CD14-positive monocyte (primary cell): Measurements from ENCODE around the gene DHRS7B. TPM values are rescaled to one million over a fixed set of nuclear protein-coding genes. Genes with fewer than 3 reads are reported as not detected.

Experiments
- DNase-seq, 3 donors: peaks; one replicate each; pipeline ENCODE4 v3.0.0-alpha.2; 2011 to 2022
- H2AFZ ChIP-seq: 2 replicates; pipeline ENCODE4 v1.6.0; 2012; ENCODE audit warnings: mild to moderate bottlenecking, low read depth, low read length, inconsistent platforms; ENCODE audit not compliant: insufficient read depth, poor library complexity, severe bottlenecking
- H3K27ac ChIP-seq, 2 donors: 1 replicate in 1 of 2; 2 replicates in 1 of 2; pipeline ENCODE4 v1.5.1; 2012 to 2013; ENCODE audit warnings: low read length in 2 of 2, control low read depth in 1 of 2, inconsistent platforms in 1 of 2, low read depth in 1 of 2, mild to moderate bottlenecking in 1 of 2
- H3K27me3 ChIP-seq, 2 donors: one replicate each; pipeline versions ENCODE4 v1.6.0 to v1.6.1; 2011 to 2013; ENCODE audit warnings: low read length in 2 of 2; ENCODE audit not compliant: control insufficient read depth in 2 of 2, insufficient read depth in 2 of 2
- H3K36me3 ChIP-seq, 2 donors: replicated peaks in 1 of 2; 1 replicate in 1 of 2; 2 replicates in 1 of 2; pipeline versions ENCODE4 v1.5.1 to v1.6.1; 2012 to 2013; ENCODE audit warnings: low read length in 2 of 2, control low read depth in 1 of 2, inconsistent platforms in 1 of 2, mild to moderate bottlenecking in 1 of 2; ENCODE audit not compliant: insufficient read depth in 2 of 2, control insufficient read depth in 1 of 2
- H3K4me1 ChIP-seq, 2 donors: 1 replicate in 1 of 2; 2 replicates in 1 of 2; pipeline versions ENCODE4 v1.5.1 to v1.6.1; 2012 to 2013; ENCODE audit warnings: low read length in 2 of 2, control low read depth in 1 of 2, inconsistent platforms in 1 of 2, mild to moderate bottlenecking in 1 of 2, moderate library complexity in 1 of 2; ENCODE audit not compliant: insufficient read depth in 2 of 2, control insufficient read depth in 1 of 2
- H3K4me2 ChIP-seq: replicated peaks from 2 replicates; pipeline ENCODE3; 2012; ENCODE audit warnings: low read length, moderate library complexity, mild to moderate bottlenecking; ENCODE audit not compliant: poor library complexity, severe bottlenecking; ENCODE audit errors: extremely low read depth
- H3K4me3 ChIP-seq, 3 experiments: fragments of 200-600 bp in 1 of 3; sonication (generic) in 1 of 3; replicated peaks in 1 of 3; 1 replicate in 2 of 3; 2 replicates in 1 of 3; pipeline ENCODE4 v1.5.1; 2011 to 2013; ENCODE audit warnings: low read length in 3 of 3, mild to moderate bottlenecking in 3 of 3, control low read depth in 2 of 3, low read depth in 2 of 3, inconsistent platforms in 1 of 3, moderate library complexity in 1 of 3
- H3K79me2 ChIP-seq: 2 replicates; pipeline ENCODE4 v1.6.0; 2012; ENCODE audit warnings: mild to moderate bottlenecking, control low read depth, inconsistent platforms, low read length, moderate library complexity; ENCODE audit not compliant: insufficient read depth
- H3K9ac ChIP-seq: 2 replicates; pipeline ENCODE4 v1.6.0; 2017; ENCODE audit warnings: low read length, mild to moderate bottlenecking; ENCODE audit not compliant: insufficient read depth, poor library complexity, severe bottlenecking
- H3K9me3 ChIP-seq, 2 donors: replicated peaks in 1 of 2; 1 replicate in 1 of 2; 2 replicates in 1 of 2; pipeline versions ENCODE4 v1.5.1 to v1.6.1; 2012 to 2013; ENCODE audit warnings: low read length in 2 of 2, control low read depth in 1 of 2; ENCODE audit not compliant: control insufficient read depth in 1 of 2, insufficient read depth in 1 of 2
- H4K20me1 ChIP-seq: 2 replicates; pipeline ENCODE4 v1.6.0; 2012; ENCODE audit warnings: mild to moderate bottlenecking, low read length, control low read depth, moderate library complexity; ENCODE audit not compliant: insufficient read depth
- H3K27ac Mint-ChIP-seq, 7 donors: one replicate each; pipeline ENCODE4 v1.8.0; 2020; ENCODE audit warnings: mild to moderate bottlenecking in 7 of 7, mixed read lengths in 7 of 7, moderate library complexity in 6 of 7, inconsistent platforms in 2 of 7
- H3K27me3 Mint-ChIP-seq, 3 donors: one replicate each; pipeline ENCODE4 v1.8.0; 2021 to 2022; ENCODE audit warnings: low read depth in 3 of 3, mild to moderate bottlenecking in 3 of 3, mixed read lengths in 3 of 3, moderate library complexity in 3 of 3, inconsistent platforms in 1 of 3
- H3K36me3 Mint-ChIP-seq, 2 donors: one replicate each; pipeline ENCODE4 v1.8.0; 2020; ENCODE audit warnings: mixed read lengths in 2 of 2, inconsistent platforms in 1 of 2, mild to moderate bottlenecking in 1 of 2
- H3K4me1 Mint-ChIP-seq: one replicate; pipeline ENCODE4 v1.8.0; 2020; ENCODE audit warnings: mild to moderate bottlenecking, mixed read lengths
- H3K4me3 Mint-ChIP-seq, 2 donors: one replicate each; pipeline ENCODE4 v1.8.0; 2020; ENCODE audit warnings: mild to moderate bottlenecking in 2 of 2, mixed read lengths in 2 of 2, moderate library complexity in 1 of 2
- H3K9me3 Mint-ChIP-seq, 7 donors: one replicate each; pipeline ENCODE4 v1.8.0; 2020 to 2022; ENCODE audit warnings: mixed read lengths in 7 of 7, mild to moderate bottlenecking in 6 of 7, moderate library complexity in 6 of 7, inconsistent platforms in 2 of 7
- WGBS: methylation state at CpG from one replicate; pipeline ENCODE4 v1.1.5; 2013; ENCODE audit warnings: missing lambda C conversion rate; ENCODE audit not compliant: insufficient coverage; 5-methylcytosine and 5-hydroxymethylcytosine counted together
- intact Hi-C, 2 donors: fragments of 100-400 bp; cut with micrococcal nuclease; formaldehyde crosslinking; loops; one replicate each; pipeline versions ENCODE4 v1.15.0 to v1.15.1; 2023
- polyA plus RNA-seq, 3 donors: library from polyadenylated mRNA; depleted of rRNA in 1 of 3; unstranded in 2 of 3; stranded (reverse) in 1 of 3; fragments of 300-500 nt in 2 of 3; fragments of >200 nt in 1 of 3; fragmentation: Illumina TruSeq in 2 of 3; gene quantifications; 1 replicate in 2 of 3; 2 replicates in 1 of 3; pipeline ENCODE4 v1.2.3, GENCODE V29; 2012 to 2021
- TF ChIP-seq, protein P1 (sequence below): fragments of 200-600 bp; IDR thresholded peaks from one replicate; pipeline ENCODE4 v1.8.0; 2022; ENCODE audit warnings: antibody characterized with exemption, mild to moderate bottlenecking

The DHRS7B gene
- polyA plus RNA-seq, 3 donors = 23.2 to 37.8 (median 33.9) TPM

DNA sequence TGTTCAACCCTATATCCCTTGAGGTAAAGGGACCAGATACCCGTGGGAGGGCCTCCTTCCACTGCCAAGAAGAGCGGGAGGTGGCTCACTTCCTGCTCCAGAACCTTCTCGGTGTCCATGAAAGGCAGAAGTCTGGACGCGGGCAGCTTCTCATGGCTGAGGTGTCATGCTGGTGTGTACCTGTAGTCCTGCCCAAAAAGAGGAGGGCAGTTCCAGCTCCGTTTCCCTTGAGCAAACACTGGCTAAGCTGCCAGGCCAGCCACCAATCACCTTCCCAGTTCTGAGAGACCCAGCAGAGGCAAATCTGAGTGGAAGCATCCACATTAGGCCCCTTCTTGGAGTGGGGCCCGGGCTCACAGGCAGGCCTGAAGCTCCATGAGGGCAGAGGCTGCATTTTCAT lies 81.6 kb downstream of the DHRS7B start:
- Histone ChIP-seq H2AFZ (no peak overlapping the region), H3K4me2 (no peak overlapping the region), H3K36me3 (peaks cover 29 to 62% of the 10 kb centered on the region in 2 donors), H3K79me2 (peaks cover 100% of the 10 kb centered on the region), H3K9me3 (no peaks in the 10 kb centered on the region), H3K4me3 (no peak overlapping the region), H3K4me1 (peaks cover 35 to 37% of the 10 kb centered on the region in 2 donors), H3K9ac (no peak overlapping the region), H3K27me3 (no peaks in the 10 kb centered on the region), H4K20me1 (peaks cover 100% of the 10 kb centered on the region), H3K27ac (peak overlapping the region in 1 of 2 donors; percentile 48)
- peaks cover 39% of the 10 kb centered on the region for H3K4me1 Mint-ChIP-seq
- TF ChIP-seq, protein P1, sequence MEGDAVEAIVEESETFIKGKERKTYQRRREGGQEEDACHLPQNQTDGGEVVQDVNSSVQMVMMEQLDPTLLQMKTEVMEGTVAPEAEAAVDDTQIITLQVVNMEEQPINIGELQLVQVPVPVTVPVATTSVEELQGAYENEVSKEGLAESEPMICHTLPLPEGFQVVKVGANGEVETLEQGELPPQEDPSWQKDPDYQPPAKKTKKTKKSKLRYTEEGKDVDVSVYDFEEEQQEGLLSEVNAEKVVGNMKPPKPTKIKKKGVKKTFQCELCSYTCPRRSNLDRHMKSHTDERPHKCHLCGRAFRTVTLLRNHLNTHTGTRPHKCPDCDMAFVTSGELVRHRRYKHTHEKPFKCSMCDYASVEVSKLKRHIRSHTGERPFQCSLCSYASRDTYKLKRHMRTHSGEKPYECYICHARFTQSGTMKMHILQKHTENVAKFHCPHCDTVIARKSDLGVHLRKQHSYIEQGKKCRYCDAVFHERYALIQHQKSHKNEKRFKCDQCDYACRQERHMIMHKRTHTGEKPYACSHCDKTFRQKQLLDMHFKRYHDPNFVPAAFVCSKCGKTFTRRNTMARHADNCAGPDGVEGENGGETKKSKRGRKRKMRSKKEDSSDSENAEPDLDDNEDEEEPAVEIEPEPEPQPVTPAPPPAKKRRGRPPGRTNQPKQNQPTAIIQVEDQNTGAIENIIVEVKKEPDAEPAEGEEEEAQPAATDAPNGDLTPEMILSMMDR = no peak
- H3K4me3 Mint-ChIP-seq = no peak overlapping the region
- no peaks in the 10 kb centered on the region for H3K27me3 Mint-ChIP-seq
- 88% methylated on average over 6 of the region's 7 CpGs for WGBS
- DNase-seq = no peak
- intact Hi-C loops = no loop called here
- no peaks in the 10 kb centered on the region for H3K9me3 Mint-ChIP-seq
- H3K36me3 Mint-ChIP-seq = peaks cover 19 to 64% of the 10 kb centered on the region in 2 donors
- H3K27ac Mint-ChIP-seq = peak overlapping the region in 3 of 7 donors; percentile 50 to 60 (median 52)

DNA sequence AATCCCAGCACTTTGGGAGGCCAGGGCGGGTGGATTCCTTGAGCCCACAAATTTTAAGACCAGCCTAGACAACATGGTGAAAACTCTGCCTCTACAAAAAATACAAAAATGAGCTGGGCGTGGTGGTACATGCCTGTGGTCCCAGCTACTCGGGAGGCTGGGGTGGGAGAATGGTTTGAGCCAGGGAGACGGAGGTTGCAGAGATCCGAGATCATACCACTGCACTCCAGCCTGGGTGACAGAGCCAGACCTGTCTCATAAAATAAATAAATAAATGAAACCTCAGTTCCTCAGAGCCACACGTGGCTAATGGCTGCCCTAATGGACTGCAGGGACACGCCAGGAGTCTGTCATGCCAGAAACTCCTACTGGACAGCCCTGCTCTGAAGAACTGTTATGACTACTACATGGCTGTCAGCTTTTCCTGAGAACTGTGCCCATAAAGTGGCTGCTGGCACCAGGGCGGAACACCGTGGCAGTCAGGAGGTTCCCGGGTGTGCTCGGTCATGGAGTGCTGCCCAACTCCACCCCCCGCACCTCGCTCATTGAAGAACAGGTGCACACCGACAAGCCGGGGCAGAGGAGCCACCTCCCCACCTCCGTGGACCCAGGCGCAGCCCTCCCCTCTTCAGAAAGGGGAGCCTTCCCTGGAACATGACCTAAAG lies 82.9 kb downstream of the DHRS7B start:
- H3K9me3 Mint-ChIP-seq = no peaks in the 10 kb centered on the region
- H3K4me3 ChIP-seq = no peak overlapping the region
- peaks cover 36 to 41% of the 10 kb centered on the region in 2 donors for H3K4me1 ChIP-seq
- TF ChIP-seq, protein P1 = no peak
- peaks cover 40% of the 10 kb centered on the region for H3K4me1 Mint-ChIP-seq
- H2AFZ ChIP-seq = no peak overlapping the region
- H4K20me1 ChIP-seq = peaks cover 93% of the 10 kb centered on the region
- no peak for DNase-seq
- intact Hi-C loops = loop anchor here (5.0 kb wide), 4 partner anchors 43 to 167 kb away; partner anchors contain the start of genes NATD1 (in 2 of the 2), DHRS7B (in 1 of the 2) and USP22 (in 1 of the 2)
- WGBS = 94% methylated on average over 13 of the region's 17 CpGs
- H3K4me3 Mint-ChIP-seq = no peak overlapping the region
- no peaks in the 10 kb centered on the region for H3K9me3 ChIP-seq
- H3K36me3 ChIP-seq = peaks cover 29 to 56% of the 10 kb centered on the region in 2 donors
- H3K9ac ChIP-seq = no peak overlapping the region
- H3K27me3 Mint-ChIP-seq = no peaks in the 10 kb centered on the region
- peak overlapping the region in 6 of 7 donors; percentile 18 to 97 (median 70) for H3K27ac Mint-ChIP-seq
- no peak overlapping the region for H3K4me2 ChIP-seq
- peak overlapping the region in 1 of 2 donors; percentile 93 for H3K27ac ChIP-seq
- peaks cover 97% of the 10 kb centered on the region for H3K79me2 ChIP-seq
- peaks cover 17 to 54% of the 10 kb centered on the region in 2 donors for H3K36me3 Mint-ChIP-seq
- H3K27me3 ChIP-seq = no peaks in the 10 kb centered on the region
